GM12874 (cell line): ENCODE measurements around the gene BARD1.

ENCODE experiments used
- TF ChIP-seq, protein P1 (sequence below): IDR thresholded peaks from 2 replicates; pipeline ENCODE4 v1.5.1; 2011; ENCODE audit warnings: low read depth, mild to moderate bottlenecking, control low read depth, low read length, moderate library complexity; ENCODE audit not compliant: insufficient read depth

BARD1 gene

DNA sequence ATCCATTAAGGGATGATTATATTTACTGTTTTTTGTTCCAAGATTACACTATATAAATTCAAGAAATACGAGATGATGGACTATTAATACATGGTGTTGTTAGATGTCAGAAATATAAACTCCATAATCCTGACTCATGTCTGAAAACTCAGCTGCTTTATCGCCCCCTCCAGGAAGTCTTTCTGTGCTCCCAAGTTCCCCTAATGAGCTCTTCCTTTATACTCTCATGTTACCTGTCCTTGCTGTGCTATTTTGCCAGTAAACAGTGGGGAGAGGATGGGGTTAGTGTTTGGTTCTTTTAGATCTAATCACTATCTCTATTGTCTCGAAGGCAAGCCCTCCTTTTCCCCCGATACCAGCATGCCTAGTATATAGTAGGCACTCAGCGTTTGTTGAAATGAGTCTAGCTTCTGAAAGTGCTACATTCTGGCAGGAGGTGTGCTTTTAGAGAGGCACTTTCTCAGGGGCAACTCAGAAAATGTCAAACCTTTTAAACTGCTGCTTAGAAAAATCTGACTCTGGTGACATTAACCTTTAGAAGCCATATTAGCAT, 21.4 kb upstream of the BARD1 start:
- TF ChIP-seq, protein P1, sequence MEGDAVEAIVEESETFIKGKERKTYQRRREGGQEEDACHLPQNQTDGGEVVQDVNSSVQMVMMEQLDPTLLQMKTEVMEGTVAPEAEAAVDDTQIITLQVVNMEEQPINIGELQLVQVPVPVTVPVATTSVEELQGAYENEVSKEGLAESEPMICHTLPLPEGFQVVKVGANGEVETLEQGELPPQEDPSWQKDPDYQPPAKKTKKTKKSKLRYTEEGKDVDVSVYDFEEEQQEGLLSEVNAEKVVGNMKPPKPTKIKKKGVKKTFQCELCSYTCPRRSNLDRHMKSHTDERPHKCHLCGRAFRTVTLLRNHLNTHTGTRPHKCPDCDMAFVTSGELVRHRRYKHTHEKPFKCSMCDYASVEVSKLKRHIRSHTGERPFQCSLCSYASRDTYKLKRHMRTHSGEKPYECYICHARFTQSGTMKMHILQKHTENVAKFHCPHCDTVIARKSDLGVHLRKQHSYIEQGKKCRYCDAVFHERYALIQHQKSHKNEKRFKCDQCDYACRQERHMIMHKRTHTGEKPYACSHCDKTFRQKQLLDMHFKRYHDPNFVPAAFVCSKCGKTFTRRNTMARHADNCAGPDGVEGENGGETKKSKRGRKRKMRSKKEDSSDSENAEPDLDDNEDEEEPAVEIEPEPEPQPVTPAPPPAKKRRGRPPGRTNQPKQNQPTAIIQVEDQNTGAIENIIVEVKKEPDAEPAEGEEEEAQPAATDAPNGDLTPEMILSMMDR: no peak

DNA sequence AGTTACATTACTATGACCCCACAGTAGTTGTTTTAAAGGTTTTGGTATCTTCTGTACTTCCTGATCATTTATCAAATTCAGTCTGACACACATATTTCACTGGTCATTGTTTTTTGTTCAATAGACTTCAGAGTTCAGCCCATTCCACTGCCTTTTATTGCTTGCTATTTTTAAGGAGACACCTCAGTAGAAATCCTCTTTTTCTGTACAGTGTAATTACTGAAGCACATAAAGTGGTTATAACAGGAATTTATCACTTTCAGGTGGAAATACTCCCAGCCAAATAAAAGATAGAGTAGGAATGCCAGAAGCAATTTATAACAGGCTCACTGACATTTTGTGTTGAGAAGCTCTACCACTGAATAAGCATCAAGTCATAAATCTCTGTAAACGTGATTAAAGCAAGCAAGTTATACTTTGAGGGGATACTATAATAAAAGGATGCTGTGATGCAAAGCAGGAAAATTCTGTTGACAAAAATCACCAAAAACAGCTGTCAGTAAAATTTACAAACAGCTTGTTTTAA, 6.6 kb upstream of the BARD1 start:
- TF ChIP-seq, protein P1: no peak

GRCh38 chr2:214810671-214811070, 1.2 kb upstream of the BARD1 start:
- TF ChIP-seq, protein P1: no peak

DNA sequence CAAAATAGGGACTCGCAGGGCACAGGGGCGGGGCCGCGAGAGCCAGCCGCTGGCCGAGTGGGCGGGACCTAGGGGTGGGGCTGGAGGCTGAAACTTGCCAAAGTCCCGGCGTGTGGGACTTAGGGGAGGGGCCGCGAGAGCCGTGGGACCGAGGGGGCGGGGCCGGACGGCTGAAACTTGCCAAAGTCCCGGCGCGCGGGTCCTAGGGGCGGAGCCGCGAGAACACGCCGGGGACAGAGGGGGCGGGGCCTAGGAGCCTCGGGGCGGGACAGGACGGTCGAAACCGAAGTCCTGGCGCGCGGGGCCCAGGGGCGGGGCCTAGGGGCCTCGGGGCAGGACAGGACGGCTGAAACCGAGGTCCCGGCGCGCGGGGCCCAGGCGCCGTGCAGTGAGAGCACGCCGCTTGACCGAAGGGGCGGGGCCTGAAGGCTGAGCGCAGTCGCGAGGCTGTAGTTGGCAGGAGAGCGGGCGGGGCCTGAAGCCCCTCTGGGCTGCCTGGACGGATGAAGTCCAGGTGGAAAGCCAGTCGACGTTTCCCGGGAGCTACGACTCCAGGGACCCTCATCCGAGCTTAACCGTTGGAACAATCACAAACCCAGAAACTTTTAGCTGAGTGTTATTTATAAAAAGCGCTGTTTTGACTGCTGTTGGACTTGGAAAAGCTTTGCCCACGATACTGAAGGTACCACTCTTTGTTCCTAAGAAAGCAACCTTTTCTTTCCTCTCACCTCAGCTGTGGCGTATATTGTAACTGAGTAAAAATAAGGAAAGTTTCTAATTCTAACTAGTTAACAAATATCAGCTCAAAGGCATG, 475 bp upstream of the BARD1 start:
- TF ChIP-seq, protein P1: no peak

DNA sequence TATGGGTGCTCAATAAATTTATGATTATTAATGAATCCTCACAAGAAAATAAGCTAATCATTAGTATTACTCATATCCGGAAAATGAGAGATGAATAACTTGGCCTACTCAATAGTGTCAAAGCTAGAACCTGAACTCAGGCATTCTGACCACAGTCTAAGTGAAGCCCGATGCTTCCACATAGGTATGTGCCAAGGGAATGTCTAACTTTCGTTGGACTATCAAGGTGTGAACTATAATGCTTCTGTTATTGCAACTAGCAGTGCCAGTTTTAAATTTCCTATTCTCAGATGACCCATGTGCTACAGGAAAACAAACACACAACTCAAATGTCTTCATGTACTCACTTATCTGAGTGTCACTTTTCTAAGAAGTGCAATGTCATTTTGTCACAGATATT, 1.8 kb downstream of the BARD1 start:
- TF ChIP-seq, protein P1: no peak

- TF ChIP-seq, protein P1: no peak
Measured at GRCh38 chr2:214801768-214802397, 7.6 kb downstream of the BARD1 start.

- TF ChIP-seq, protein P1: no peak
Measured at GRCh38 chr2:214801068-214801467, 8.4 kb downstream of the BARD1 start.
